Liver (tissue), 9 donors: Measurements from ENCODE around the gene SIPA1L2. TPM values are rescaled to one million over a fixed set of nuclear protein-coding genes. Genes with fewer than 3 reads are reported as not detected.
A peak's percentile ranks its signal among the peaks of the same experiment; 100 is the strongest.

Experiments used
- DNase-seq: peaks from one replicate; pipeline ENCODE4 v3.0.0-alpha.2; 2017; ENCODE audit warnings: low spot score
- H3K27ac ChIP-seq, 2 donors: one replicate each; pipeline ENCODE4 v1.7.0; 2013; ENCODE audit warnings: inconsistent platforms in 2 of 2, low read length in 2 of 2, control low read depth in 1 of 2, low read depth in 1 of 2, mild to moderate bottlenecking in 1 of 2
- H3K27me3 ChIP-seq, 4 donors: one replicate each; pipeline versions ENCODE4 v1.6.1 to v1.7.0; 2013; ENCODE audit warnings: low read length in 3 of 4, inconsistent platforms in 1 of 4, mild to moderate bottlenecking in 1 of 4, moderate library complexity in 1 of 4; ENCODE audit not compliant: control insufficient read depth in 4 of 4, insufficient read depth in 4 of 4
- H3K36me3 ChIP-seq, 4 donors: one replicate each; pipeline versions ENCODE4 v1.6.1 to v1.7.0; 2013; ENCODE audit warnings: low read length in 3 of 4, mild to moderate bottlenecking in 3 of 4, low read depth in 1 of 4, moderate library complexity in 1 of 4; ENCODE audit not compliant: control insufficient read depth in 4 of 4, insufficient read depth in 3 of 4
- H3K4me1 ChIP-seq, 4 donors: one replicate each; pipeline versions ENCODE4 v1.6.1 to v1.7.0; 2013; ENCODE audit warnings: low read length in 3 of 4, mild to moderate bottlenecking in 3 of 4, moderate library complexity in 1 of 4; ENCODE audit not compliant: control insufficient read depth in 4 of 4, insufficient read depth in 4 of 4
- H3K4me3 ChIP-seq, 3 donors: one replicate each; pipeline versions ENCODE4 v1.6.1 to v1.7.0; 2013; ENCODE audit warnings: low read length in 3 of 3, control low read depth in 1 of 3, low read depth in 1 of 3, mild to moderate bottlenecking in 1 of 3
- H3K9ac ChIP-seq, 2 donors: one replicate each; pipeline ENCODE4 v1.7.0; 2013; ENCODE audit warnings: low read length in 2 of 2, mild to moderate bottlenecking in 2 of 2, moderate library complexity in 2 of 2, control low read depth in 1 of 2, low read depth in 1 of 2
- H3K9me3 ChIP-seq, 4 donors: one replicate each; pipeline versions ENCODE4 v1.6.1 to v1.7.0; 2013; ENCODE audit warnings: low read length in 3 of 4; ENCODE audit not compliant: control insufficient read depth in 4 of 4
- EGR1 ChIP-seq, 2 donors: IDR thresholded peaks; 2 replicates each; pipeline ENCODE4 v1.6.1; 2016 to 2018; ENCODE audit warnings: antibody characterized with exemption in 2 of 2, low read depth in 2 of 2
- FOXA1 ChIP-seq: IDR thresholded peaks from 2 replicates; pipeline ENCODE4 v1.6.1; 2016; ENCODE audit warnings: antibody characterized with exemption
- FOXA2 ChIP-seq: IDR thresholded peaks from 2 replicates; pipeline ENCODE4 v1.6.1; 2016; ENCODE audit warnings: antibody characterized with exemption
- GABPA ChIP-seq, 2 donors: IDR thresholded peaks in 1 of 2; conservative IDR thresholded peaks in 1 of 2; 2 replicates each; pipeline ENCODE4 v1.6.1; 2016; ENCODE audit warnings: antibody characterized with exemption in 2 of 2, mild to moderate bottlenecking in 1 of 2, moderate library complexity in 1 of 2
- HNF4A ChIP-seq, 2 donors: conservative IDR thresholded peaks; 2 replicates each; pipeline ENCODE4 v1.6.1; 2016; ENCODE audit warnings: antibody characterized with exemption in 2 of 2, mild to moderate bottlenecking in 2 of 2
- HNF4G ChIP-seq: IDR thresholded peaks from 2 replicates; pipeline ENCODE4 v1.6.1; 2016; ENCODE audit warnings: antibody characterized with exemption
- JUND ChIP-seq, 2 donors: IDR thresholded peaks; 2 replicates each; pipeline ENCODE4 v1.6.1; 2016; ENCODE audit warnings: antibody characterized with exemption in 2 of 2
- NR2F2 ChIP-seq: IDR thresholded peaks from 2 replicates; pipeline ENCODE4 v1.6.1; 2016; ENCODE audit warnings: antibody characterized with exemption
- RAD21 ChIP-seq, 2 donors: IDR thresholded peaks; 2 replicates each; pipeline ENCODE4 v1.6.1; 2016; ENCODE audit warnings: antibody characterized with exemption in 2 of 2, mild to moderate bottlenecking in 2 of 2
- RXRA ChIP-seq, 2 donors: IDR thresholded peaks; 2 replicates each; pipeline ENCODE4 v1.6.1; 2017 to 2018; ENCODE audit warnings: antibody characterized with exemption in 2 of 2, mild to moderate bottlenecking in 1 of 2
- SP1 ChIP-seq: IDR thresholded peaks from 2 replicates; pipeline ENCODE4 v1.6.1; 2018; ENCODE audit warnings: antibody characterized with exemption, mild to moderate bottlenecking
- TAF1 ChIP-seq: conservative IDR thresholded peaks from 2 replicates; pipeline ENCODE4 v1.6.1; 2016; ENCODE audit warnings: antibody characterized with exemption, mild to moderate bottlenecking
- YY1 ChIP-seq: IDR thresholded peaks from 2 replicates; pipeline ENCODE4 v1.6.1; 2016; ENCODE audit warnings: antibody characterized with exemption, mild to moderate bottlenecking
- WGBS: extraction: QIAGEN DNeasy Blood & Tissue Kit; methylation state at CpG from one replicate; pipeline ENCODE4 v1.1.7; 2013; 5-methylcytosine and 5-hydroxymethylcytosine counted together
- polyA plus RNA-seq, 2 donors: library from polyadenylated mRNA; stranded (reverse) in 1 of 2; unstranded in 1 of 2; fragments of 200-250 nt in 1 of 2; fragments of >200 nt in 1 of 2; fragmentation: Nextera tagmentation in 1 of 2; extraction: Ambion mirVana in 1 of 2; gene quantifications; one replicate each; pipeline versions ENCODE4 v1.2.1 to v1.2.3, GENCODE V29; 2013 to 2015
- total RNA-seq, 2 donors: library from RNA; depleted of rRNA; stranded (reverse); fragments of >200 nt; gene quantifications; one replicate each; pipeline ENCODE4 v1.2.3, GENCODE V29; 2014
- TF ChIP-seq, protein P1 (sequence below): IDR thresholded peaks from 2 replicates; pipeline ENCODE4 v1.6.1; 2016; ENCODE audit warnings: antibody characterized with exemption
- TF ChIP-seq, protein P2 (sequence below): IDR thresholded peaks from 2 replicates; pipeline ENCODE4 v1.6.1; 2016; ENCODE audit warnings: antibody characterized with exemption
- TF ChIP-seq, protein P3 (sequence below): IDR thresholded peaks from 2 replicates; pipeline ENCODE4 v1.6.1; 2016; ENCODE audit warnings: antibody characterized with exemption
- TF ChIP-seq, protein P4 (sequence below): fragments of 150-350 bp; IDR thresholded peaks from 2 replicates; pipeline ENCODE4 v1.5.1; 2017; ENCODE audit warnings: improper control_type of control experiment, low read depth, low read length; ENCODE audit not compliant: missing input control
- TF ChIP-seq, protein P5 (sequence below): IDR thresholded peaks from 2 replicates; pipeline ENCODE4 v1.6.1; 2016; ENCODE audit warnings: antibody characterized with exemption, mild to moderate bottlenecking
- donor health status: healthy.
- donor health status: healthy.
- donor health status: healthy.
- donor health status: healthy.
- donor health status: healthy.

SIPA1L2 gene
- total and polyA plus RNA-seq, 4 donors: 1.9 to 18.5 (median 4.0) TPM

DNA sequence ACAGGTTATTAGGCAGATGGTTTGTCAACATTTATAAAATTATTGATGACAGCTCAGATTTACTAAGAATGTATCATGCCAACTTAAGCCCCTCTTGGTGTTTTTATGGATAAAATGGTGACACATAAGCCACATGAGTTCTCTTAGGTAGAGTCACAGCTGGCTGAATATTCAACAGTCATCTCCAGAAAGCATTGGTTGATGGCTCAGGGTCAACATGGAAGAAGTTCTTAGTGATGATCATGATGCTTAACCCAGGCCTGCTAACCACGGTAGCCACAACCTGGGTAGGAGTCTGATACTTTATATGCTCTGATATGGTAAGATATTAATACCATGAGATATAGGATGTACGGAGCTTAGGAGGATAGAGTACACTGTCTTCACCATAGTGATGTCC lies 46.4 kb upstream of the SIPA1L2 start:
- Histone ChIP-seq H3K36me3 (no peaks in the 10 kb centered on the region), H3K27ac (no peak overlapping the region), H3K9ac (no peak overlapping the region), H3K9me3 (no peaks in the 10 kb centered on the region), H3K4me1 (peaks cover 2 to 11% (median 9%) of the 10 kb centered on the region in 4 donors), H3K27me3 (no peaks in the 10 kb centered on the region), H3K4me3 (no peak overlapping the region)
- DNase-seq: no peak
- WGBS: 89% methylated on average over 2 of the region's 2 CpGs
- TF ChIP-seq FOXA2 (no peak), EGR1 (IDR thresholded peaks at IDR 0.05; ENCODE audit: low read depth in 2 of 2) (no peak), GABPA (IDR thresholded peaks at IDR 0.05 in 1 of 2, conservative IDR thresholded peaks at IDR 0.05 in 1 of 2) (no peak), HNF4G (no peak), TAF1 (no peak), JUND (IDR thresholded peaks at IDR 0.05) (no peak), RXRA (IDR thresholded peaks at IDR 0.05) (no peak), NR2F2 (no peak), HNF4A (conservative IDR thresholded peaks at IDR 0.05) (no peak), RAD21 (IDR thresholded peaks at IDR 0.05) (no peak), FOXA1 (no peak)
- TF ChIP-seq, protein P1, sequence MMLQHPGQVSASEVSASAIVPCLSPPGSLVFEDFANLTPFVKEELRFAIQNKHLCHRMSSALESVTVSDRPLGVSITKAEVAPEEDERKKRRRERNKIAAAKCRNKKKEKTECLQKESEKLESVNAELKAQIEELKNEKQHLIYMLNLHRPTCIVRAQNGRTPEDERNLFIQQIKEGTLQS: no peak
- TF ChIP-seq, protein P2, sequence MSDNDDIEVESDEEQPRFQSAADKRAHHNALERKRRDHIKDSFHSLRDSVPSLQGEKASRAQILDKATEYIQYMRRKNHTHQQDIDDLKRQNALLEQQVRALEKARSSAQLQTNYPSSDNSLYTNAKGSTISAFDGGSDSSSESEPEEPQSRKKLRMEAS: no peak

DNA sequence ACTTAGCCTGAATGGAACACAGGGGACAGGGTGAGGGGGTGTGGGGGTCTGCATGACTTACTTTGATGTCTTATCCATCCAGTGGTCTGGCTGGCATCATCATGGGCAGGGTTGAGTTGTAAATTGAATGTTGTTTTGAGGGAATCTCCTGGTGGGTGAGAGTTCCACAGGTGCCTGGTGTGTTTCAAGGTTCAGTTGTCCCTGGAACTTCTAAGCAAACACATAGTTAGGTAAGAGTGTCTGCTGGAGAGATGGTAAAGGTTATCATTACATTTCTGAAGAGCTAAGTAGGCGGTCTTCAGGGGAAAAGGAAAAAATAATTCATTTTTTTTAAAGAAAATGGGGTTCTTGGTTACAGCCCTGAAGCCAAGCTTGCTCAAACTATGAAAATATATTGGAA lies 46.0 kb upstream of the SIPA1L2 start:
- no peak for DNase-seq
- peak overlapping the region in 1 of 2 donors; percentile 38 for H3K9ac ChIP-seq
- no peaks in the 10 kb centered on the region for H3K27me3 ChIP-seq
- H3K27ac ChIP-seq: peak overlapping the region; percentile 46 to 66
- WGBS: 48% methylated on average over 1 of the region's 1 CpG
- H3K4me1 ChIP-seq: peaks cover 2 to 11% (median 9%) of the 10 kb centered on the region in 4 donors
- no peaks in the 10 kb centered on the region for H3K36me3 ChIP-seq
- H3K9me3 ChIP-seq: no peaks in the 10 kb centered on the region
- TF ChIP-seq, protein P2: no peak
- TF ChIP-seq RXRA (IDR thresholded peaks at IDR 0.05) (peak in 1 of 2 donors; percentile 42), TAF1 (no peak), RAD21 (IDR thresholded peaks at IDR 0.05) (no peak), SP1 (peak; percentile 19), HNF4G (no peak), FOXA2 (no peak), JUND (IDR thresholded peaks at IDR 0.05) (no peak), FOXA1 (no peak), GABPA (IDR thresholded peaks at IDR 0.05 in 1 of 2, conservative IDR thresholded peaks at IDR 0.05 in 1 of 2) (no peak), NR2F2 (no peak), HNF4A (conservative IDR thresholded peaks at IDR 0.05) (peak; percentile 67), YY1 (peak; percentile 11), EGR1 (IDR thresholded peaks at IDR 0.05; ENCODE audit: low read depth in 2 of 2) (no peak)
- TF ChIP-seq, protein P1: no peak
- TF ChIP-seq, protein P3, sequence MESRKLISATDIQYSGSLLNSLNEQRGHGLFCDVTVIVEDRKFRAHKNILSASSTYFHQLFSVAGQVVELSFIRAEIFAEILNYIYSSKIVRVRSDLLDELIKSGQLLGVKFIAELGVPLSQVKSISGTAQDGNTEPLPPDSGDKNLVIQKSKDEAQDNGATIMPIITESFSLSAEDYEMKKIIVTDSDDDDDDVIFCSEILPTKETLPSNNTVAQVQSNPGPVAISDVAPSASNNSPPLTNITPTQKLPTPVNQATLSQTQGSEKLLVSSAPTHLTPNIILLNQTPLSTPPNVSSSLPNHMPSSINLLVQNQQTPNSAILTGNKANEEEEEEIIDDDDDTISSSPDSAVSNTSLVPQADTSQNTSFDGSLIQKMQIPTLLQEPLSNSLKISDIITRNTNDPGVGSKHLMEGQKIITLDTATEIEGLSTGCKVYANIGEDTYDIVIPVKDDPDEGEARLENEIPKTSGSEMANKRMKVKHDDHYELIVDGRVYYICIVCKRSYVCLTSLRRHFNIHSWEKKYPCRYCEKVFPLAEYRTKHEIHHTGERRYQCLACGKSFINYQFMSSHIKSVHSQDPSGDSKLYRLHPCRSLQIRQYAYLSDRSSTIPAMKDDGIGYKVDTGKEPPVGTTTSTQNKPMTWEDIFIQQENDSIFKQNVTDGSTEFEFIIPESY: no peak
- TF ChIP-seq, protein P4, sequence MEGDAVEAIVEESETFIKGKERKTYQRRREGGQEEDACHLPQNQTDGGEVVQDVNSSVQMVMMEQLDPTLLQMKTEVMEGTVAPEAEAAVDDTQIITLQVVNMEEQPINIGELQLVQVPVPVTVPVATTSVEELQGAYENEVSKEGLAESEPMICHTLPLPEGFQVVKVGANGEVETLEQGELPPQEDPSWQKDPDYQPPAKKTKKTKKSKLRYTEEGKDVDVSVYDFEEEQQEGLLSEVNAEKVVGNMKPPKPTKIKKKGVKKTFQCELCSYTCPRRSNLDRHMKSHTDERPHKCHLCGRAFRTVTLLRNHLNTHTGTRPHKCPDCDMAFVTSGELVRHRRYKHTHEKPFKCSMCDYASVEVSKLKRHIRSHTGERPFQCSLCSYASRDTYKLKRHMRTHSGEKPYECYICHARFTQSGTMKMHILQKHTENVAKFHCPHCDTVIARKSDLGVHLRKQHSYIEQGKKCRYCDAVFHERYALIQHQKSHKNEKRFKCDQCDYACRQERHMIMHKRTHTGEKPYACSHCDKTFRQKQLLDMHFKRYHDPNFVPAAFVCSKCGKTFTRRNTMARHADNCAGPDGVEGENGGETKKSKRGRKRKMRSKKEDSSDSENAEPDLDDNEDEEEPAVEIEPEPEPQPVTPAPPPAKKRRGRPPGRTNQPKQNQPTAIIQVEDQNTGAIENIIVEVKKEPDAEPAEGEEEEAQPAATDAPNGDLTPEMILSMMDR: no peak
- TF ChIP-seq, protein P5, sequence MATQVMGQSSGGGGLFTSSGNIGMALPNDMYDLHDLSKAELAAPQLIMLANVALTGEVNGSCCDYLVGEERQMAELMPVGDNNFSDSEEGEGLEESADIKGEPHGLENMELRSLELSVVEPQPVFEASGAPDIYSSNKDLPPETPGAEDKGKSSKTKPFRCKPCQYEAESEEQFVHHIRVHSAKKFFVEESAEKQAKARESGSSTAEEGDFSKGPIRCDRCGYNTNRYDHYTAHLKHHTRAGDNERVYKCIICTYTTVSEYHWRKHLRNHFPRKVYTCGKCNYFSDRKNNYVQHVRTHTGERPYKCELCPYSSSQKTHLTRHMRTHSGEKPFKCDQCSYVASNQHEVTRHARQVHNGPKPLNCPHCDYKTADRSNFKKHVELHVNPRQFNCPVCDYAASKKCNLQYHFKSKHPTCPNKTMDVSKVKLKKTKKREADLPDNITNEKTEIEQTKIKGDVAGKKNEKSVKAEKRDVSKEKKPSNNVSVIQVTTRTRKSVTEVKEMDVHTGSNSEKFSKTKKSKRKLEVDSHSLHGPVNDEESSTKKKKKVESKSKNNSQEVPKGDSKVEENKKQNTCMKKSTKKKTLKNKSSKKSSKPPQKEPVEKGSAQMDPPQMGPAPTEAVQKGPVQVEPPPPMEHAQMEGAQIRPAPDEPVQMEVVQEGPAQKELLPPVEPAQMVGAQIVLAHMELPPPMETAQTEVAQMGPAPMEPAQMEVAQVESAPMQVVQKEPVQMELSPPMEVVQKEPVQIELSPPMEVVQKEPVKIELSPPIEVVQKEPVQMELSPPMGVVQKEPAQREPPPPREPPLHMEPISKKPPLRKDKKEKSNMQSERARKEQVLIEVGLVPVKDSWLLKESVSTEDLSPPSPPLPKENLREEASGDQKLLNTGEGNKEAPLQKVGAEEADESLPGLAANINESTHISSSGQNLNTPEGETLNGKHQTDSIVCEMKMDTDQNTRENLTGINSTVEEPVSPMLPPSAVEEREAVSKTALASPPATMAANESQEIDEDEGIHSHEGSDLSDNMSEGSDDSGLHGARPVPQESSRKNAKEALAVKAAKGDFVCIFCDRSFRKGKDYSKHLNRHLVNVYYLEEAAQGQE: no peak
- H3K4me3 ChIP-seq: peak overlapping the region in 1 of 3 donors; percentile 34
